Coronary artery (tissue), 2 donors: Measurements from ENCODE around the gene PKN3.
"Not testable (repeated sequence)": the region's sequence is repeated elsewhere in the genome, so short reads cannot be mapped to it uniquely, and the experiment has no call there.

ENCODE experiments used
- DNase-seq: peaks from one replicate; pipeline ENCODE4 v3.0.0-alpha.2; 2017; ENCODE audit warnings: low spot score
- H3K27ac ChIP-seq, 2 donors: fragments of 200-600 bp; sonication (generic); one replicate each; pipeline ENCODE4 v1.5.1; 2016 to 2019
- H3K4me3 ChIP-seq: fragments of 200-600 bp; sonication (generic); 2 replicates; pipeline ENCODE4 v1.5.1; 2016; ENCODE audit warnings: mild to moderate bottlenecking, moderate library complexity
- TF ChIP-seq, protein P1 (sequence below): fragments of 200-600 bp; sonication (generic); IDR thresholded peaks from one replicate; pipeline ENCODE4 v1.5.1; 2019; ENCODE audit warnings: antibody characterized with exemption

The PKN3 gene

DNA sequence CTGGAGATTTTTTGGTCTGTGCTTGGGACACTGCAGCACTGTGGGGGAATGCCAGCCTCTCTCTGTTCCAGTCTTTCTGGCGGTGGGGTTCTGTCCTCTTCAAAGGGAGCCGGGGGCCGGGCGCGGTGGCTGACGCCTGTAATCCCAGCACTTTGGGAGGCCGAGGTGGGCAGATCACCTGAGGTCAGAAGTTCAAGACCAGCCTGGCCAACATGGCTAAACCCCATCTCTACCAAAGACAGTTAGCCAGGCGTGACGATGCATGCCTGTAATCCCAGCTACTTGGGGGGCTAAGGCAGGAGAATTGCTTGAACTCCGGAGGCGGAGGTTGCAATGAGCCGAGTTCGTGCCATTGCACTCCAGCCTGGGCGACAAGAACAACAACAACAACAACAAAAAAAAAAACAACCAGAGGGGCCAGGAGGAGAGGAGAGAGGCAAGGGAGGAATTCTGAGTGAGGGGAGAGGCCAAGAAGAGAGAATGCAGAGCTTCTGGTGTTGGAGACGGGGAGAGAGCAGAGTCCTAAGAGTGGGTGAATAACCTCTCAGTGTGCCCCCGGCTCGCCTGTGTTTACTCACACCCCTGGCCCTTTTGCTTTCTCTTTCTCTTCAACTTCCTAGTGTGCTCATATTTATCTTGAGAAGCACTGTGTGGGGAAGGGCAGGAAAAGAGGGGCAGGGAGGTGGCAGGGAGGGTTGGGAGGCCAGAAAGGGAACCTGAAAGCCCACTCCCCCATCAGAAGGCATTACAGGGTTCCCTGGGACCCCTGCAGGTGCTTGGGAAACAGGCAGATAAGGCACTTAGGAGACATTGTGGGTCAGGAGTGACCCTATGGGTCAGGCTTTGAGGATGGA, 16.4 kb upstream of the PKN3 start:
- TF ChIP-seq, protein P1, sequence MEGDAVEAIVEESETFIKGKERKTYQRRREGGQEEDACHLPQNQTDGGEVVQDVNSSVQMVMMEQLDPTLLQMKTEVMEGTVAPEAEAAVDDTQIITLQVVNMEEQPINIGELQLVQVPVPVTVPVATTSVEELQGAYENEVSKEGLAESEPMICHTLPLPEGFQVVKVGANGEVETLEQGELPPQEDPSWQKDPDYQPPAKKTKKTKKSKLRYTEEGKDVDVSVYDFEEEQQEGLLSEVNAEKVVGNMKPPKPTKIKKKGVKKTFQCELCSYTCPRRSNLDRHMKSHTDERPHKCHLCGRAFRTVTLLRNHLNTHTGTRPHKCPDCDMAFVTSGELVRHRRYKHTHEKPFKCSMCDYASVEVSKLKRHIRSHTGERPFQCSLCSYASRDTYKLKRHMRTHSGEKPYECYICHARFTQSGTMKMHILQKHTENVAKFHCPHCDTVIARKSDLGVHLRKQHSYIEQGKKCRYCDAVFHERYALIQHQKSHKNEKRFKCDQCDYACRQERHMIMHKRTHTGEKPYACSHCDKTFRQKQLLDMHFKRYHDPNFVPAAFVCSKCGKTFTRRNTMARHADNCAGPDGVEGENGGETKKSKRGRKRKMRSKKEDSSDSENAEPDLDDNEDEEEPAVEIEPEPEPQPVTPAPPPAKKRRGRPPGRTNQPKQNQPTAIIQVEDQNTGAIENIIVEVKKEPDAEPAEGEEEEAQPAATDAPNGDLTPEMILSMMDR, result no peak
- no peak for DNase-seq
- Histone ChIP-seq H3K27ac (peak overlapping the region in 1 of 2 donors; percentile 17), H3K4me3 (no peak overlapping the region)

DNA sequence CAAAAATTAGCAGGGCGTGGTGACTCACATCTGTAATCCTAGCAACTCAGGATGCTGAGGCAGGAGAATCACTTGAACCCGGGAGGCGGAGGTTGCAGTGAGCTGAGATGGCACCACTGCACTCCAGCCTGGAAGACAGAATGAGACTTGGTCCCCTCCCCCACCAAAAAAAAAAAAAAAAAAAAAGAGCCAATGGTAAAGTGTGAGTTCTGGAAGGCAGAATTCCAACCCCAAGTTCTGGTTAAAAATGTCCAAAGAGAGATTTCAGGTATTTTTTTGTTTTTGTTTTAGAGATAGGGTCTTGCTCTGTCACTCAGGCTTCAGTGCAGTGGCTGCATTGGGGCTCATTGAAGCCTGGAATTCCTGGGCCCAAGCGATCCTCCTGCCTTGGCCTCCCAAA, 14.8 kb upstream of the PKN3 start:
- Histone ChIP-seq H3K27ac (no peak overlapping the region), H3K4me3 (no peak overlapping the region)
- TF ChIP-seq, protein P1, result no peak
- DNase-seq, result no peak

DNA sequence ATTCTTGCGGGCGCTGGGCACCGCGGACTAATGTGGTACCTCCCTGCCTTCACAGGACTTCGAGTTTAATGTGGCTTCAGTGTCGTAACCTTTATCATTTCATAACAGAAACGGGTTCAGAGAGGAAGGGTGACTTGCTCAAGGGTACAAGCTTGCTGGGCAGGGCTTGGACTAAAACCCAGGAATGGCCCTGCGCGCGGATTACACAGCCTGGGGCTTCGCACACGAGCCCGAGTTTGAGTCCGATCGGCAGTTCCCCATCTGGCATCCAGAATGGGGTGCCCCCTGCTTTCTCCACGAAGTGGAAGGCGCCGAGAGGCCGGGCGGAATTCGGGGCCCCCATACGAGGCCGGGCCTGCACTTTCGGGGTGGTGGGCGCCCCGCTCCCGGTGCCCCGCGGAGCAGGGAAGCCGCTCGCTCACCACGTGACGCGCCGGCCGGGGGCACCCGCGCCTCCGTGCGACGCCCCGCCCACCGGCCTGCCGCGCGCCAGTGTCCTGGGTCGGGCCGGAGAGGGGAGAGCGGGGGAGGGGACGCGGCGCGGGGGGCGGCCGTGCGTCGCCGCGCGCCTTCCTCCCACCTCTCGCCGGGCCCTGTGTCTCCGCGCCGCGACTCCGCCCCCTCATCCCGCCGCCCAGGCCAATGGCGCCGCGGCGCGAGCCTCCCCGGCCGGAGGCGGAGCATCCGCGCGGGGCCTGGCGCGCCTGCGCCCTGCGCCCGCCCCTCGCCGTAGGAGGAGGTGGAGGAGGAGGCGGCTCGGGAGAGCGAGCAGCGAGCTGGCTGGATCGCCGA, 13.6 kb upstream of the PKN3 start, which contains the start of gene SET:
TSS of gene SET (plus strand) at position 722 of the 792 bp plus-strand sequence. CDS start 361 bp downstream, outside the sequence.
- H3K4me3 ChIP-seq, result peak within 1 kb of the TSS; percentile 93
- TF ChIP-seq, protein P1, result no peak

DNA sequence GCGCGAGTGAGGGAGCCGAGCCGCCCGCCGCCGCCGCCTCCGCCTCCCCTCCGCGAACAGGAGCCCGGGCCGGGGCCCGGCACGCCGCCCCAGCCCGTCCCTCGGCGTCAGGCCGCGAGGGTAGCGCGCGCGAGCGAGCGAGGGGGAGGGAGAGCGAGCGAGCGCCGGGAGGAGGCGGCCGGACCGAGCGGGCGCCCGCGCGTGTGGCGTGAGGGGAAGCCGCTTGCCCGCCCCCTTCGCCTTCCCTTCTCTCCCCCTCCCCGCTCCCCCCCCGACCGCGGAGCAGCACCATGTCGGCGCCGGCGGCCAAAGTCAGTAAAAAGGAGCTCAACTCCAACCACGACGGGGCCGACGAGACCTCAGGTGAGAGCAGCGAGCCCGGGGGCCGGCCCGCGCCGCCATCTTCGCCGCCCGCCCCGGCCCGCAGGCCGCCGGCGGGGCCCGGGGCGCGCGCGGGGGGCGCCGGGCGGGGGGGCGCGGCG, 13.0 kb upstream of the PKN3 start:
- TF ChIP-seq, protein P1, result no peak
- DNase-seq, result no peak
- peak overlapping the region; percentile 77 to 97 for H3K27ac ChIP-seq
- peak overlapping the region; percentile 93 for H3K4me3 ChIP-seq

More for the DNA sequence above, 13.6 kb upstream of the PKN3 start, which contains the start of gene SET:
- DNase-seq, result peak; percentile 91
- peak within 1 kb of the TSS; percentile 77 to 97 for H3K27ac ChIP-seq

DNA sequence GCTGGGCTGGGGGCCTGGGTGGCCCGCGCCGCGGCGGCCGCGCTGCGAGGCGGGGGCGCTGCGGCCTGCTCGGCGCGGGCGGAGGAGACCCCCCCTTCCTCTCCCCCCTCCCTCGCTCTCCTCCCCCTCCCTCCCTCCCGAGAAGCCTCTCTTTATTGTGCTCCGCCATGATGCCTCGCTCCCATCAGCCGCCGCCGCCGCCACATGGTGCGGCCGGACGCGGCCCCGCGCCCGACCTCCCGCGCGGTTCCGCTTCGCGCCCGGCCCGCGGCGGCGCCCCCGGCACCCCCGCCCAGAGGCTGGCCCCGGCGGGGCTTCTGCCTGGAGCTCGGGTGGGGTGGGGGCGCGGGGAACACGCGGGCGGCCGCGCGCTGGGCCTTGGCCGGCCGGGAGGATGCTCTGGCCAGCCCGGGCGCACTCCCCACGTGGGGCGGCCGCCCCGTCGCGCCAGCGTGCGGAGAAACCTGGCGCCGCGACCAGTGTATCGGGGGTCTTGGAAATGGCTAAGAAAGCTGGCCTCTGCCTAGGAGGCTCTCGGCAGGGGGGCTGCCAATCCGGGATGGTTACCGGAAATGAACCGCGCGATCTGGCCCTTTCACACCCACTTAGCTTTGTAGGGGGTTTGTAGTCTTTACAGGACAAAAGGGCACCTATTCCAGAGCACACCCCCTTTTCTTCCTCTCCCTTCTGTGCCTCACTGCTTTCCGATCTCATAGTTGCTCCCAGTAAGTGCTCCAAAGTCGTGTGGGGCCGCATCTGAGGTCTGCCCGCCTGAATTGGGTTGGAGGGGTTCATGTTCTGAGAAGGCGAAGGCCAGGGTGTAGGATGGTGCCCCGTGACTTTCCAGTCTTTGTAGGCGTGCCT, 12.3 kb upstream of the PKN3 start:
- TF ChIP-seq, protein P1, result no peak
- no peak for DNase-seq

DNA sequence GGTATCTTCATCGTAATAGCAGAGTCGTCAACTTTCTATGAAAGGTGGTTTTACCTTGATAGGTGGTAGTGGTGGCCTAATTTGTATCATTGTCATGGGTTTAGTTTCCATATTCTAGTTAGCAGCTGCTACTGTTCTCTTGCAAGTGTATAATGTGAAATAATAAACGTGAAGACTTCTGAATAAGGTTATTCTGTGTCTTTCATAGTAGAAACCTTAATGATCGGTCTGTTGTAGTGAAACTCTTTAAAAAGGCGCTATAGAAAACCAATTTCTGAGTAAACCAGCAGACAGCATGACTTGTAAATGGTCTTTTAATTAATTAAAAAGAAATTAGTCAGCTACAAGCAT, 11.6 kb upstream of the PKN3 start:
- TF ChIP-seq, protein P1, result no peak
- Histone ChIP-seq H3K4me3 (peak overlapping the region; percentile 93), H3K27ac (peak overlapping the region in 1 of 2 donors; percentile 97)
- DNase-seq, result no peak

More for the DNA sequence above, 12.3 kb upstream of the PKN3 start:
- peak overlapping the region; percentile 46 to 97 for H3K27ac ChIP-seq
- H3K4me3 ChIP-seq, result peak overlapping the region; percentile 93

DNA sequence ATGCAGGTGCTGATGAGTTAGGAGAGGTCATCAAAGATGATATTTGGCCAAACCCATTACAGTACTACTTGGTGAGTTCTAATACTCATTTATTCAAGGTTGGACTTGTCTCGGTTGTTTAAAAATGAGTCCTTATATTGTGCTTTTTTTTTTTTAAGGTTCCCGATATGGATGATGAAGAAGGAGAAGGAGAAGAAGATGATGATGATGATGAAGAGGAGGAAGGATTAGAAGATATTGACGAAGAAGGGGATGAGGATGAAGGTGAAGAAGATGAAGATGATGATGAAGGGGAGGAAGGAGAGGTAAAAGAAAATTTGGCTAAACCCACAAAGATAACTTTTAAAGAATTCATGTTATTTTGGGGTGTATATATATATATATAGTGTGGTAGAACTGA, 8.6 kb upstream of the PKN3 start:
- H3K4me3 ChIP-seq, DNase-seq, H3K27ac ChIP-seq: not testable (repeated sequence)
